SKM-1 treated with dmso at 0.1 percent for 144 hours (cell line): ENCODE results near the gene GAB2.
"Not testable (repeated sequence)": the region's sequence is repeated elsewhere in the genome, so short reads cannot be mapped to it uniquely, and the experiment has no call there.

Source experiments
- DNase-seq: peaks from one replicate; lab custom pipeline; 2025; ENCODE audit not compliant: unreplicated experiment; lab: John Stamatoyannopoulos, UW

Gene GAB2

GRCh38 chr11:78417175-78417887 lies at the start of gene GAB2:
Gene GAB2, minus strand, starts transcription at chr11:78417820. Its CDS starts 100 bp downstream, at chr11:78417720.
- no peak for DNase-seq

- no peak for DNase-seq
These were observed 49.8 kb upstream of the GAB2 start for GRCh38 chr11:78467370-78467769.

GRCh38 chr11:78465169-78465942 lies 47.7 kb upstream of the GAB2 start:
- no peak for DNase-seq

GRCh38 chr11:78464787-78465168 lies 47.2 kb upstream of the GAB2 start:
- not testable (repeated sequence) for DNase-seq

GRCh38 chr11:78460471-78460870 lies 42.9 kb upstream of the GAB2 start:
- DNase-seq, result no peak

GRCh38 chr11:78459738-78460137 lies 42.1 kb upstream of the GAB2 start:
- DNase-seq, result no peak

GRCh38 chr11:78457448-78457847 lies 39.8 kb upstream of the GAB2 start:
- no peak for DNase-seq

- DNase-seq, result no peak
These were observed 35.7 kb upstream of the GAB2 start for GRCh38 chr11:78453140-78453935.

- DNase-seq, result no peak
These were observed 33.9 kb upstream of the GAB2 start for GRCh38 chr11:78451371-78452150.

GRCh38 chr11:78450866-78451265 lies 33.2 kb upstream of the GAB2 start:
- DNase-seq, result no peak

- DNase-seq, result no peak
These were observed 32.2 kb upstream of the GAB2 start for GRCh38 chr11:78449866-78450265.

GRCh38 chr11:78446210-78446609 lies 28.6 kb upstream of the GAB2 start:
- DNase-seq, result no peak

- no peak for DNase-seq
These were observed 27.1 kb upstream of the GAB2 start for GRCh38 chr11:78444726-78445125.

- no peak for DNase-seq
These were observed 24.3 kb upstream of the GAB2 start for GRCh38 chr11:78441956-78442355.

- DNase-seq, result no peak
These were observed 20.8 kb upstream of the GAB2 start for GRCh38 chr11:78438298-78438975.

GRCh38 chr11:78432956-78433355 lies 15.3 kb upstream of the GAB2 start:
- DNase-seq, result no peak

GRCh38 chr11:78432058-78432515 lies 14.5 kb upstream of the GAB2 start:
- DNase-seq, result no peak

- no peak for DNase-seq
These were observed 12.0 kb upstream of the GAB2 start for GRCh38 chr11:78429660-78430059.

- DNase-seq, result no peak
These were observed 11.6 kb upstream of the GAB2 start for GRCh38 chr11:78429209-78429608.

GRCh38 chr11:78428773-78429172 lies 11.2 kb upstream of the GAB2 start:
- no peak for DNase-seq
